ENCODE results near the gene CERT1.

Gene CERT1

DNA sequence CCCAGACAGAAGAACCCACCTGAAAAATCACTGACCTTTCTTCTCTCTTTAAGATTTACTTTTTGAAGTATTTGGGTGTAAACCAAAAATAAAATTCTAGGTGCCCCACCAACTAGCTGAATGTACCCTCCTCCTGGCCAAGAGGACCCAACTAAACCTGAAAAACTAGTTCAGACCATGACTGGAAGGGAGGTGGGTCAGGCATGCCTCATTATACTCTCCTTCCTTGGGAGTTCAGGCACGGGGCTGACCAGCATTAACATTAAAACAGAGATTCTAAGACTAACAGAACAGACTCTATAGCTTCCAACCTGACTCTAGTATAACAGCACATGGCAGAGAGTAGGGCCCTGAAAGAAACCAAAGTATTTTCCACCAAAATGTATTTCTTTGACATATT, 61.4 kb downstream of the CERT1 start:
- H3K36me3 Mint-ChIP-seq: peaks cover 46% of the 10 kb centered on the region
- peaks cover 4% of the 10 kb centered on the region for H3K4me1 Mint-ChIP-seq
- no peaks in the 10 kb centered on the region for H3K27me3 Mint-ChIP-seq
- DNase-seq (ENCODE audit: low spot score in 2 of 2): no peak
- H3K4me3 Mint-ChIP-seq: no peak overlapping the region
- peaks cover 10% of the 10 kb centered on the region for H3K9me3 Mint-ChIP-seq
- no peak overlapping the region for H3K27ac Mint-ChIP-seq
- no peak for ATAC-seq (ENCODE audit: low read depth)

DNA sequence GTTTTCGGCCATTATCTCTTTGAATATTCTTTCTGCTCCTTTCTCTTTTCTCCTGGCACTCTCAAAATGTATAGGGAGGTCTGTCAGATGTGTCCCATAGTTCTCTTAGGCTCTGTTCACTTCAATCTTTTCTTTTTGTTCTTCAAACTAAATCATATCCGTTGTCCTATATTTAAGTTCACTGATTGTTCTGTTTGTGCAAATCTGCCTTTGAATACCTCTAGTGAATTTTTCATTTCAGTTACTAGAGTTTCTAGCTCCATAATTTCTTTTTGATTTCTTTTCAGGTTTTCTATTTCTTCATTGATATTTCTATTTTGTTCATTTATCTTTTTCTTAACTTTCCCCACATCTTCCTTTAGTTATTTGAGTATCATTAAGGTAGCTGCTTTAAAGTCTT, 65.4 kb downstream of the CERT1 start:
- no peaks in the 10 kb centered on the region for H3K27me3 Mint-ChIP-seq
- H3K4me3 Mint-ChIP-seq: no peak overlapping the region
- H3K4me1 Mint-ChIP-seq: no peaks in the 10 kb centered on the region
- DNase-seq (ENCODE audit: low spot score in 2 of 2) (no peak), ATAC-seq (ENCODE audit: low read depth) (no peak)
- H3K36me3 Mint-ChIP-seq: peaks cover 48% of the 10 kb centered on the region
- H3K27ac Mint-ChIP-seq: no peak overlapping the region
- peaks cover 17% of the 10 kb centered on the region for H3K9me3 Mint-ChIP-seq

DNA sequence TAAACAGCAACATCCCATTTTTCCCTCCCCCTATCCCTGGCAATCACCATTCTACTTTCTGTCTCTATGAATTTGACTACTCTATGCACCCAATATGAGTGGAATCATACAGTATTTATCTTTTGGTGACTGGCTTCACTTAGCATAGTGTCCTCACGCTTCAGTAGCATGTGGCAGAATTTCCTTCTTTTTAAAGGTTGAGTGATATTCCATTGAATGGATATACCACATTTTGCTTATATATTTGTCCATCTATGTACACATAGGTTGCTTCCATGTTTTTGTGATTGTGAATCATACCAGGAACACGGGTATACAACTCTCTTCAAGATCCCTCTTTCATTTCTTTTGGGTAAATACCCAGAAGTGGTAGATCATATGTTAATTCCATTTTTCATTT, 69.9 kb downstream of the CERT1 start:
- DNase-seq (ENCODE audit: low spot score in 2 of 2): no peak
- Mint-ChIP-seq H3K4me3 (no peak overlapping the region), H3K27me3 (no peaks in the 10 kb centered on the region), H3K27ac (no peak overlapping the region), H3K4me1 (peaks cover 4% of the 10 kb centered on the region), H3K9me3 (peaks cover 13% of the 10 kb centered on the region), H3K36me3 (peaks cover 28% of the 10 kb centered on the region)
- ATAC-seq (ENCODE audit: low read depth): no peak

DNA sequence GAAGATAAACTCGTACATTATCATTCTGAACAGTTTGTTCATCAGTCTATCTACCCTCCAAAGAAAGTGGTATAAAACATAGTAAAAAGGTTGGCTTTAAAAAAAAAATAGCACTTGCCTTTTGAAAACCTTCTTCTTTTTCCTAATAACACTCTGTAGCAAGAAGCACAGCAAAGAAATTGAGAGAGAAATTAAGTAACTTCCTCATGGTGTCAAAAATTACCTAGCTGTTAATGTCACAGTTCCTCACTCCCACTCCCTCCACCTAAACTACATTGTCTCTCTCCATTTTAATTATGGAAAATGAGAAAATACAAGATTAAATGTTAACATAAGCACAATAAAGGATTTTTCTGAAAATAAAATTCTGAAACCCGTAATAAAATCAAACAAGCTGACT, 72.2 kb downstream of the CERT1 start:
- H3K9me3 Mint-ChIP-seq: peaks cover 7% of the 10 kb centered on the region
- H3K4me3 Mint-ChIP-seq: no peak overlapping the region
- H3K36me3 Mint-ChIP-seq: peaks cover 25% of the 10 kb centered on the region
- ATAC-seq (ENCODE audit: low read depth): no peak
- peaks cover 4% of the 10 kb centered on the region for H3K4me1 Mint-ChIP-seq
- no peak overlapping the region for H3K27ac Mint-ChIP-seq
- H3K27me3 Mint-ChIP-seq: no peaks in the 10 kb centered on the region
- DNase-seq (ENCODE audit: low spot score in 2 of 2): no peak

DNA sequence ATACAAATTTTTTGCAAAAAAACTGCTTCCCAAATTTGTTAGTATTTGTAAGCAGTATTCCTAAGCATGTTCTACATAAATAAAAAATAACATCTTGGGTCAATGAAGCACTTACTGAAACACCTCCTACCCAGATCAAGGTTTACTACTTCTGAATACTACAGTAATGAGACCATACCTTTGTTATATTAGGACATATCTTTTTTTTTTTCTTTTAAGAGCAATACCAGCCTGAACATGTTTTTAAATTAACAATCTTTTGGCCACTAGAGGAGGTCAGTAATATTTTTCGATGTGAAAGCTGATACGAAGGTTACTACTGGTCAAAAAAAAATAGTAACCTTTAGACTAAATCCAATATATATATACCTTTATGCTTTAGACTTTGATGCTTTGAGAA, 72.7 kb downstream of the CERT1 start:
- Mint-ChIP-seq H3K27me3 (no peaks in the 10 kb centered on the region), H3K27ac (no peak overlapping the region), H3K4me3 (no peak overlapping the region), H3K4me1 (peaks cover 4% of the 10 kb centered on the region), H3K36me3 (peaks cover 23% of the 10 kb centered on the region), H3K9me3 (peaks cover 6% of the 10 kb centered on the region)
- ATAC-seq (ENCODE audit: low read depth) (no peak), DNase-seq (ENCODE audit: low spot score in 2 of 2) (no peak)

DNA sequence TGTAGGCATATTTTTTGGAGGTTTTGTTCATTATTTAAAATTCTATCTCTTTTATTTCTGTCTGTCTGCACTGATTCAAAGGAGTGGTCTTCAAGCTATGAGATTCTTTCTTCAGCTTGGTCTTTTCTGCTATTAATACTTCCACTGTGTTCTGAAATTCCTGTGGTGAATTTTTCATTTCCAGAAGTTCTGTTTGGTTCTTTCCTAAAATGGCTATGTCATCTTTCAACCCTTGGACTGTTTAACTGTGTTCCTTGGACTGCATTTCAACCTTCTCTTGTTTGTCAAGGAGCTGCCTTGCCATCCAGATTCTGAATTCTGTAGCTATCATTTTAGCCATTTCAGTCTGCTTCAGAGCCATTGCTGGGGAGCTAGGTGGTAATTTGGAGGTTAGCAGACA, 76.3 kb downstream of the CERT1 start:
- Mint-ChIP-seq H3K27ac (peak overlapping the region; percentile 20), H3K4me1 (peaks cover 2% of the 10 kb centered on the region), H3K27me3 (no peaks in the 10 kb centered on the region), H3K36me3 (peaks cover 8% of the 10 kb centered on the region), H3K9me3 (no peaks in the 10 kb centered on the region), H3K4me3 (no peak overlapping the region)
- DNase-seq (ENCODE audit: low spot score in 2 of 2) (no peak), ATAC-seq (ENCODE audit: low read depth) (no peak)

DNA sequence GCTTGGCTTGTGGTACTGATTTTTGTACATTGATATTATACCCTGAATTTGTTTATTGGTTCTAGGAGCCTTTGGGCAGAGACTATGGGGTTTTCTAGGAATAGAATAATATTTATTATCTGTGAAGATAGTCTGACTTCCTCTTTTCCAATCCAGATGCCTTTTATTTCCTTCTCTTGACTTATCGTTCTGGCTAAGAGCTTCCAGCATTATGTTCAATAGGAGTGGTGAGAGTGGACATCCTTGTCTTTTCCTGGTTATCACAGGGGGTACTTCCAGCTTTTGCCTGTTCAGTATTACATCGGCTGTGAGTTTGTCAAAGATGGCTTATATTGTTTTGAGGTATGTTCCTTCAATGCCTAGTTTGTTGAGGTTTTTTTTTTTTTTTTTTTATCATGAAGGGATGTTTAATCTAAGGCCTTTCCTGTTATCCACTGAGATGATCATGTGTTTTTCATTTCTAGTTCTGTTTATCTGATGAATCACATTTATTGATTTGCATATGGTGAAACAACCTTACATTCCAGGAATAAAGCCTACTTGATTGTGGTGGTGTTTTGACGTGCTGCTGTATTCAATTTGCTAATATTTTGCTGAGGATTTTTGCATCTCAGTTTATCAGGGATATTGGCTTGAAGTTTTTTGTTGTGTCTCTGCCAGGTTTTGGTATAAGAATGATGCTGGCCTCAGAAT, 77.5 kb downstream of the CERT1 start:
- peaks cover 8% of the 10 kb centered on the region for H3K36me3 Mint-ChIP-seq
- ATAC-seq (ENCODE audit: low read depth): no peak
- no peak overlapping the region for H3K27ac Mint-ChIP-seq
- no peaks in the 10 kb centered on the region for H3K4me1 Mint-ChIP-seq
- H3K9me3 Mint-ChIP-seq: no peaks in the 10 kb centered on the region
- DNase-seq (ENCODE audit: low spot score in 2 of 2): no peak
- H3K4me3 Mint-ChIP-seq: no peak overlapping the region
- H3K27me3 Mint-ChIP-seq: no peaks in the 10 kb centered on the region

DNA sequence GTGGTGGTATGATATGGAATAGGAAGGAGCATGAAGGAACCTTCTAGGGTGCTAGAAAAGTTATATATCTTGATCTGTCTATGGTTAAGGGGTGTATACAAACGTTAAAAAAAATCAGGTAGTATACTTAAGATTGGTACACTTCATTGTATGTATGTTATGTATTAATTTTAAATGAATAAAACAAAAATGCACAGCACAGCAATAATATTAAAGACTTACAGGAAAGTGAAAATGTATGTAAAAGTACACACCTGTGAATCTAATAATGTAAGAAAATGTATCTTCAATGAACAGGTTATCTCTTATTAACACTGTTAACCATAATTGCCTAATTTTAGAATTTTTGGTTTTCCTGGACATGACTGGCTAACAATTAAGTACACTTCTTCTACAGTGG, 97.2 kb downstream of the CERT1 start:
- peaks cover 24% of the 10 kb centered on the region for H3K36me3 Mint-ChIP-seq
- peaks cover 2% of the 10 kb centered on the region for H3K4me1 Mint-ChIP-seq
- no peak overlapping the region for H3K4me3 Mint-ChIP-seq
- no peak overlapping the region for H3K27ac Mint-ChIP-seq
- H3K27me3 Mint-ChIP-seq: no peaks in the 10 kb centered on the region
- no peak for ATAC-seq (ENCODE audit: low read depth)
- DNase-seq (ENCODE audit: low spot score in 2 of 2): no peak
- H3K9me3 Mint-ChIP-seq: no peaks in the 10 kb centered on the region

DNA sequence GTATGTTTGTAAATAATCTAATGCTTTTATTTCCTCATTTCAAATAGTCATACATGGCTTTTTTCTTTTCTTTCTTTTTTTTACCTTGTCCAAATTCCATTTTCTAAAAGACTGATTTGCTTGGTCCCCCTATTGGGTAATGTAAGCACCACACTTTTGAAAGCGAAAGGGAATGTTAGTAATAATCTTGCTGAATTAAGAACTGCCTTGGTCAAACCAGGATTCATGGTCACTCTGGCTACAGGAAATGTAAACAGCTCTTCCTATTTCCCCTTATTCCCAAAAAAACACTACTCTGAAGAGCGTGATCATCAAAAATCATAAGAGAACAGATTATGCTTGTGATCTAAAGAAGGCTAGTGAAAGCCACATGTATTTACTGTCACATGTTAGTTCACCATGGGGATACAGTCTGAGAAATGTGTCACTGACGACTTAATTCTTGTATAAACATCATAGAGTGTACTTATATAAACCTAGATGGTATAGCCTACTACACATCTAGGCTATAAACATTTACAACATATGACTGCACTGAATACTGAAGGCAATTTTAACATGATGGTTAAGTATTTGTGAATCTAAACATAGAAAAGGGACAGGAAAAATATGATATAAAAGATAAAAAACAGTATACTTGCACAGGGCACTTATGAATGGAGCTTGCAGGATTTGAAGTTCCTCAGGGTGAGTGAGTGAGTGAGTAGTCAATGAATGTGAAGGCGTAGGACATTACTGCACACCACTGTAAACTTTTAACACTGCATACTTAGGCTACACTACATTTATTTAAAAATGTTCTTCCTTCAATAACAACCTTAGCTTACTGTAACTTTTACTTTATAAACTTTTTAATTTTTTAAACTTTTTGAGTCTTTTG, 99.1 kb downstream of the CERT1 start:
- H3K4me1 Mint-ChIP-seq: peaks cover 2% of the 10 kb centered on the region
- no peaks in the 10 kb centered on the region for H3K27me3 Mint-ChIP-seq
- H3K36me3 Mint-ChIP-seq: peaks cover 22% of the 10 kb centered on the region

DNA sequence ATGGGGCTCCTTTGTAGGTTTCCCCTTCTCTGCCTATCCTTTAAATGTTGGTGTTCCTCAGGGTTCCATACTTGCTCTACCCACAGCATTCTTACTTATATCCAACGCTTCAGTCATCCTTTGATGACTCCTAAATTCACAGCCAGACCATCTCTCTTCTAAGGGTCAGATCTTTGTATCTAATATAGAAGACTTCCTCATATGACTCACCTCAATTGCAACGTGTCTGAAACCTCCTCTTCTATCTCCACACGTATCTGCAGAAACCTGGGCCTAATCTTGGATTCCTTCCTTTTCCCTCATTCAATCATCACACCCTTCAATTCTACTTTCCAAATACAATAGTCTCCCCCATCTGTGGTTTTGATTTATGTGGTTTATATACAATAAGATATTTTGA, 106.1 kb downstream of the CERT1 start:
- Mint-ChIP-seq H3K4me3 (no peak overlapping the region), H3K27me3 (no peaks in the 10 kb centered on the region), H3K4me1 (peaks cover 2% of the 10 kb centered on the region), H3K9me3 (no peaks in the 10 kb centered on the region), H3K36me3 (peaks cover 25% of the 10 kb centered on the region), H3K27ac (peak overlapping the region; percentile 0)
- ATAC-seq (ENCODE audit: low read depth) (no peak), DNase-seq (ENCODE audit: low spot score in 2 of 2) (no peak)

More for the DNA sequence above, 99.1 kb downstream of the CERT1 start:
- DNase-seq (ENCODE audit: low spot score in 2 of 2) (no peak), ATAC-seq (ENCODE audit: low read depth) (no peak)
- H3K27ac Mint-ChIP-seq: no peak overlapping the region
- no peak overlapping the region for H3K4me3 Mint-ChIP-seq
- H3K9me3 Mint-ChIP-seq: no peaks in the 10 kb centered on the region

DNA sequence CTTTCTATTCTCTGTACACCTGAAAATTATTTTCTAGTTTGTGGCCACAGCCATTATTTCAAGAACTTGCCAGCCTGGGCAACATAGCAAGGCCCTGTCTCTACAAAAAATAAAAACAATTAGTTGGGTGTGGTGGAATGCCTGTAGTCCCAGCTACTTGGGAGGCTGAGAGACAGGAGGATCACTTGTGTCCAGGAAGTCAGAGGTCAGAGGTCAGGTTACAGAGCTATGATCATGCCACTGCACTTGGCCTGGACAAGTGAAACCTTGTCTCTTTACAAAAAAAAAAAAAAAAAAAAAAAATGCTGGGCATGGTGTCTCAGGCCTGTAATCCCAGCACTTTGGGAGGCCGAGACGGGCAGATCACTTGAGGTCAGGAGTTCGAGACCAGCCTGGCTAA, 116.2 kb downstream of the CERT1 start:
- H3K4me3 Mint-ChIP-seq: no peak overlapping the region

DNA sequence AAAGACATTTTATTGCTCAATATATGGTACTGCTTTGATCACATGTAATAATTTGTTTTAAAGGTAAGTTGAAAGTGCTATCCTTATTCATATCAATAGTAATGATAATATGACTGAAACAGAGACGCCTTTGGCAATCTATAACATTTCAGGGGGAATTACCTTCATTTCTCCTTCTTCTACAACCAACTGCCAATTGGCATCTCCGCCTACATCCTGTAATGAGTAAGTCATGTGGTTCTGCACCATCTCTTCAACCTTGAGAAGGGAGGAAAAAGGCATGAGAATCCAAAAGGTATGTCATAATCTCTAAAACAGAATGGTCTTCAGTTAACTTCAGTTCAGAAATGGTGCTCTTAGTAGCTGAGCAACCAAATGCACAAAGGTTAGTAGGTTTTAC, 122.0 kb downstream of the CERT1 start:
- Mint-ChIP-seq H3K27ac (no peak overlapping the region), H3K4me1 (no peaks in the 10 kb centered on the region), H3K27me3 (no peaks in the 10 kb centered on the region), H3K4me3 (no peak overlapping the region), H3K36me3 (peaks cover 21% of the 10 kb centered on the region), H3K9me3 (no peaks in the 10 kb centered on the region)
- no peak for ATAC-seq (ENCODE audit: low read depth)
- no peak for DNase-seq (ENCODE audit: low spot score in 2 of 2)

More for the DNA sequence above, 116.2 kb downstream of the CERT1 start:
- Mint-ChIP-seq H3K27ac (no peak overlapping the region), H3K4me1 (no peaks in the 10 kb centered on the region), H3K36me3 (peaks cover 4% of the 10 kb centered on the region), H3K27me3 (no peaks in the 10 kb centered on the region), H3K9me3 (no peaks in the 10 kb centered on the region)
- ATAC-seq (ENCODE audit: low read depth) (no peak), DNase-seq (ENCODE audit: low spot score in 2 of 2) (no peak)

DNA sequence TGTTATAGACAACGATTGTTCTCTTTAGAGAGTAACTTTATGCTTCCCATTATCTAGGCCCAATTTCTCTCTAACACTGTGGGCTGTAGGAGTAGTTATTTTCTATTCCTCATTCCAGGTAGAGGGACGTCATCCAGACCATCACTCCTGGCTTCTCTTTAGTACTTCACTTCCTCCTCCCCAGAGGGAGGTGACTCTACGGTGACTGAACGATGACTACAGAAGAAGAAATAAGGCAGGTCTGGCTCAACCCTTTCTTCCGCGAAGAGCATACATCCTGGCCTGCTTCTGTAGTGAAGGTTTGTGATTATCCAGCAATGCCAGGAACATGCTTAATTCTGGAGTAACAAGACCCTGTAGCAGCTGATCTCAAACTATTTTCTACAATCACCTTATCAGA, 123.6 kb downstream of the CERT1 start:
- DNase-seq (ENCODE audit: low spot score in 2 of 2): no peak
- H3K4me1 Mint-ChIP-seq: no peaks in the 10 kb centered on the region
- no peaks in the 10 kb centered on the region for H3K9me3 Mint-ChIP-seq
- H3K36me3 Mint-ChIP-seq: peaks cover 23% of the 10 kb centered on the region
- H3K27me3 Mint-ChIP-seq: no peaks in the 10 kb centered on the region
- H3K4me3 Mint-ChIP-seq: no peak overlapping the region
- no peak for ATAC-seq (ENCODE audit: low read depth)
- H3K27ac Mint-ChIP-seq: no peak overlapping the region

DNA sequence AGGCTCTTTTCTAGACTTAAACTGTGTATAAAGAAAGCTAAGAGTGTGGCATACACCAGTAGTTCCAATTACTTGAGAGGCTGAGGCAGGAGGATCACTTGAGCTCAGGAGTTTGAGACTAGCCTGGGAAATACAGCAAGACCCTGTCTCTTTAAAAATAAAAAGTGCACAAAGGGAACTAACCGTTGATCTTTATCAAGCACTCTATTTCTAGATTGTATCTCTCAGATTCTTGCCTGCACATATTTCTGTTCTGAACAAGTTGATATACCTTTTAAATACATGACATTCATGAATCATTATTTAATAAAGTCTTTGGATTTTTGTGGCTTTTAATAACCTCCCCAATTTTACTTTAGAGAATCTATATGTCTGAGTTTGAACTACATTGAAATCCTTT, 127.2 kb downstream of the CERT1 start:
- no peaks in the 10 kb centered on the region for H3K9me3 Mint-ChIP-seq
- no peak for DNase-seq (ENCODE audit: low spot score in 2 of 2)
- H3K4me3 Mint-ChIP-seq: no peak overlapping the region
- no peak for ATAC-seq (ENCODE audit: low read depth)
- no peaks in the 10 kb centered on the region for H3K27me3 Mint-ChIP-seq
- H3K4me1 Mint-ChIP-seq: no peaks in the 10 kb centered on the region
- peaks cover 27% of the 10 kb centered on the region for H3K36me3 Mint-ChIP-seq
- H3K27ac Mint-ChIP-seq: no peak overlapping the region

Data from memory B cell (primary cell).